Esophagus muscularis mucosa (tissue), 4 donors: ENCODE measurements around the gene UMODL1. TPM values are rescaled to one million over a fixed set of nuclear protein-coding genes. Genes with fewer than 3 reads are reported as not detected.

Experiments used
- DNase-seq: peaks from one replicate; pipeline ENCODE4 v3.0.0-alpha.2; 2017; ENCODE audit errors: extremely low spot score
- H3K27ac ChIP-seq, 4 donors: fragments of 200-600 bp; sonication (generic); replicated peaks in 1 of 4; 1 replicate in 3 of 4; 2 replicates in 1 of 4; pipeline ENCODE4 v1.5.1; 2016 to 2019; ENCODE audit warnings: mild to moderate bottlenecking in 1 of 4
- H3K27me3 ChIP-seq, 4 donors: fragments of 200-600 bp; sonication (generic); one replicate each; pipeline versions ENCODE4 v1.5.1 to v1.6.0; 2016 to 2019
- H3K36me3 ChIP-seq, 4 donors: fragments of 200-600 bp; sonication (generic); one replicate each; pipeline ENCODE4 v1.5.1; 2016 to 2019
- H3K4me1 ChIP-seq, 4 donors: fragments of 200-600 bp; sonication (generic); one replicate each; pipeline ENCODE4 v1.5.1; 2016 to 2019
- H3K4me3 ChIP-seq, 4 donors: fragments of 200-600 bp; sonication (generic); 1 replicate in 2 of 4; 2 replicates in 2 of 4; pipeline ENCODE4 v1.5.1; 2016 to 2019; ENCODE audit warnings: mild to moderate bottlenecking in 4 of 4, moderate library complexity in 1 of 4
- H3K9me3 ChIP-seq, 4 donors: fragments of 200-600 bp; sonication (generic); 1 replicate in 3 of 4; 2 replicates in 1 of 4; pipeline ENCODE4 v1.5.1; 2016 to 2019
- EP300 ChIP-seq: sonication (generic); formaldehyde crosslinking; IDR thresholded peaks from one replicate; pipeline ENCODE4 v1.6.1; 2017; ENCODE audit warnings: antibody characterized with exemption
- POLR2A ChIP-seq: fragments of 450-650 bp; IDR thresholded peaks from one replicate; pipeline ENCODE4 v1.6.1; 2017; ENCODE audit warnings: antibody characterized with exemption, moderate library complexity, mild to moderate bottlenecking, low read depth
- POLR2AphosphoS5 ChIP-seq, 2 donors: sonication (generic); formaldehyde crosslinking; IDR thresholded peaks; one replicate each; pipeline ENCODE4 v1.6.1; 2017; ENCODE audit warnings: antibody characterized with exemption in 2 of 2
- WGBS: methylation state at CpG from one replicate; pipeline ENCODE4 v1.1.5; 2018; 5-methylcytosine and 5-hydroxymethylcytosine counted together
- intact Hi-C: fragments of 100-400 bp; cut with DNase I; formaldehyde crosslinking; loops from one replicate; pipeline ENCODE4 v1.15.1; 2023
- total RNA-seq, 4 donors: library from RNA; depleted of rRNA; stranded (reverse); fragments of >200 nt; gene quantifications; one replicate each; pipeline versions ENCODE4 v1.1.0 to v1.2.1, GENCODE V29; 2016
- TF ChIP-seq, protein P1 (sequence below), 3 experiments: fragments of 200-600 bp in 2 of 3; fragments of 450-650 bp in 1 of 3; sonication (generic) in 2 of 3; IDR thresholded peaks; one replicate each; pipeline ENCODE4 v1.5.1; 2017 to 2019; ENCODE audit warnings: antibody characterized with exemption in 3 of 3, mild to moderate bottlenecking in 2 of 3, moderate library complexity in 1 of 3

UMODL1 gene
- total RNA-seq, 4 donors from 2014 or later, result 0.13 TPM; not detected in 3

DNA sequence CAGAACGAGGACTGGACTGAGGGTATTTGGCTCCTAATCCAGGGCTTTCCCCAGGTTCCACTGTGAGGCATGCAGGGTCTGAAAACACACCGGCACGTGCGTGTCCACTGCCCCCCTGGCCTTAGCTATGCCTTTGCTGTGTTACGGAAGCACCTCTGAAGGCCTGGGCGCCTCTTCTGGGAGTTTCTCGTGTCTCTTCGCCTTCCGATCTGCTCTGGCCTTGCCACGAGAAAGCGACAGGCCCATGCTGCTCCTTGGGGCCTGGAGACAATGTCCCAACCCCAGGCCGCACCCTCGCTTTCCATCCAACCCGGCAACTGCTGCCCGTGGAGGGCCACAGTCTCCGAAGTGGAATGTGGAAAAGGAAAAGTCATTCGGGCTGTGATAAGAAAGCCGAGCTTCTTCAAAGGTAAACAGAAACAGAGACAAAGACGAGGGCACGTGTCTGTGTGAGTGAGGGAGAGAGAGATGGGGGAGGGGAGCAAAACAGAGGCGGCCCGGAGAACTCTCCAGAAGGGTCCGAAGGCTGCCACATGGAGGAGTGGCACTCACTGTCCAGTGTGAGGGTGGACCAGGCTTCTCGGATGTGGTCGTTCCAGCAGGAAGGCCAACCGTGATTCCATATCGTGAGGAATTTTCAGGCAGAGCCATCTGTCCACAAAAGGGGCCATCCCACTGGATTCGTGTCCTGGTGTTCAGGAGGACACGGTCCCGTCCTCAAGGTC lies 3.4 kb upstream of the UMODL1 start:
- Histone ChIP-seq H3K27me3 (peaks cover 0 to 53% (median 0%) of the 10 kb centered on the region in 4 donors), H3K27ac (no peak overlapping the region), H3K9me3 (no peaks in the 10 kb centered on the region), H3K4me3 (no peak overlapping the region), H3K36me3 (no peaks in the 10 kb centered on the region), H3K4me1 (peaks cover 0 to 10% (median 5%) of the 10 kb centered on the region in 4 donors)
- no peak for DNase-seq
- 69% methylated on average over 27 of the region's 30 CpGs for WGBS
- intact Hi-C loops, result no loop called here
- TF ChIP-seq, protein P1, sequence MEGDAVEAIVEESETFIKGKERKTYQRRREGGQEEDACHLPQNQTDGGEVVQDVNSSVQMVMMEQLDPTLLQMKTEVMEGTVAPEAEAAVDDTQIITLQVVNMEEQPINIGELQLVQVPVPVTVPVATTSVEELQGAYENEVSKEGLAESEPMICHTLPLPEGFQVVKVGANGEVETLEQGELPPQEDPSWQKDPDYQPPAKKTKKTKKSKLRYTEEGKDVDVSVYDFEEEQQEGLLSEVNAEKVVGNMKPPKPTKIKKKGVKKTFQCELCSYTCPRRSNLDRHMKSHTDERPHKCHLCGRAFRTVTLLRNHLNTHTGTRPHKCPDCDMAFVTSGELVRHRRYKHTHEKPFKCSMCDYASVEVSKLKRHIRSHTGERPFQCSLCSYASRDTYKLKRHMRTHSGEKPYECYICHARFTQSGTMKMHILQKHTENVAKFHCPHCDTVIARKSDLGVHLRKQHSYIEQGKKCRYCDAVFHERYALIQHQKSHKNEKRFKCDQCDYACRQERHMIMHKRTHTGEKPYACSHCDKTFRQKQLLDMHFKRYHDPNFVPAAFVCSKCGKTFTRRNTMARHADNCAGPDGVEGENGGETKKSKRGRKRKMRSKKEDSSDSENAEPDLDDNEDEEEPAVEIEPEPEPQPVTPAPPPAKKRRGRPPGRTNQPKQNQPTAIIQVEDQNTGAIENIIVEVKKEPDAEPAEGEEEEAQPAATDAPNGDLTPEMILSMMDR (IDR thresholded peaks at IDR 0.05), result no peak
- no peak for TF ChIP-seq EP300
- TF ChIP-seq POLR2A, result no peak
- no peak for TF ChIP-seq POLR2AphosphoS5 (IDR thresholded peaks at IDR 0.05)

DNA sequence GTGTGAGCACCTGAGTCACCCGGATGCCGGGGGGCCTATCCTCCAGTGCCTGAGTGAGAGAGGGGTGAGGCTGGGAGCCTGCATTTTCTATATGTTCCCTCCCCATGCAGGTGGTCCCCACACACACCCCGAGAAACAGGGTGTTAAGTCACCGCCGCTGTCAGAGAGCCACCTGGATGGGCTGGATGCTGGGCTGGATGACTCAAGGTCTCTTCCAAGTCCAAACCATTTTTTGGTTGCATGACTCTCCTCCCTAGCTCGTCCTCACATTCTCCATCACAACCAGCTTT lies 2.9 kb upstream of the UMODL1 start:
- H3K4me3 ChIP-seq, result no peak overlapping the region
- intact Hi-C loops, result no loop called here
- WGBS, result 88% methylated on average over 2 of the region's 6 CpGs

DNA sequence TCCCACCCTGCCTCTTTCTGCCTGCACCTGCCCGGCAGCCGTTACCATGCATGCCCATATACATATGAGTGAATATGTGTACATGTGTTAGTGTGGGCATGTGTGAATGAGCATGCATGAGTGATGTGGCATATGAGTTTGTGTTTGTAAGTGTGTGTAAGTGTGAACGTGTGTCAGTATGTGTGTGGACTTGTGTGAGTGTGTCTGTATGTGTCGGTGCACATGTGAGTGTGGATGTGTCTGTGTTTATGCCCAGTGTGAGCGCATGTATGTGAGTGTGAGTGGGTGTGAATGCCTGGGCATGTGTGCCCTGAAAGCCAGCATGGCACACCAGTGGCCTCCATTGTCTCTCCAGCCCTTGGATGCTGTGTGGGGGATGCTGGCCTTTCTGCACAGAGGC lies 2.5 kb upstream of the UMODL1 start:
- intact Hi-C loops, result no loop called here
- Histone ChIP-seq H3K4me3 (no peak overlapping the region), H3K4me1 (peaks cover 0 to 1% (median 0%) of the 10 kb centered on the region in 4 donors), H3K9me3 (no peaks in the 10 kb centered on the region), H3K36me3 (no peaks in the 10 kb centered on the region), H3K27me3 (peaks cover 0 to 53% (median 0%) of the 10 kb centered on the region in 4 donors), H3K27ac (no peak overlapping the region)
- 95% methylated on average over 5 of the region's 5 CpGs for WGBS
- no peak for TF ChIP-seq POLR2AphosphoS5 (IDR thresholded peaks at IDR 0.05)
- no peak for TF ChIP-seq EP300
- no peak for TF ChIP-seq POLR2A
- TF ChIP-seq, protein P1 (IDR thresholded peaks at IDR 0.05), result no peak
- no peak for DNase-seq

More for the DNA sequence above, 2.9 kb upstream of the UMODL1 start:
- H3K27me3 ChIP-seq, result peaks cover 0 to 53% (median 0%) of the 10 kb centered on the region in 4 donors
- peaks cover 0 to 5% (median 0%) of the 10 kb centered on the region in 4 donors for H3K4me1 ChIP-seq
- H3K27ac ChIP-seq, result no peak overlapping the region
- H3K9me3 ChIP-seq, result no peaks in the 10 kb centered on the region
- TF ChIP-seq EP300 (no peak), POLR2AphosphoS5 (IDR thresholded peaks at IDR 0.05) (no peak), POLR2A (no peak)
- TF ChIP-seq, protein P1 (IDR thresholded peaks at IDR 0.05), result no peak
- DNase-seq, result no peak
- no peaks in the 10 kb centered on the region for H3K36me3 ChIP-seq

DNA sequence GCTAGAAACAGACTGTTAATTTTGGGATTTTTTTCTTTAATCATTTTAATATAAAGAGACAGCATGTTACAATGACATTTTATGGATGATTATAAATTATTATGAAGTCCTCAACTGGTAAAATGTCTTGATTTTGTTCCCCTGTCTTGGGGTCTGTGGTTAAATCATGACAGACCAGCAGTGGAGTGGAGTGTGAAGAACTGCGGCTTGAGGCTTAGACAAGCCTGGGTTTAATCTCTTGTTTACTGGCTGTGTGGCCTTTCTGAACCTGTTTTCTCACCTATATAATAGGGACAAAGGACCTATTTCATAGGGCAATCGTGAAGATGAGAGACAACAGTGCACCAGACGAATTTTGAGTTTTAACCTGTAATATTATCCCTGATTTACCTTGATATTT lies 1.8 kb upstream of the UMODL1 start:
- H3K4me3 ChIP-seq, result no peak overlapping the region
- H3K27ac ChIP-seq, result no peak overlapping the region
- 68% methylated on average over 3 of the region's 3 CpGs for WGBS
- TF ChIP-seq EP300, result no peak
- no peak for TF ChIP-seq POLR2A
- DNase-seq, result no peak
- no peaks in the 10 kb centered on the region for H3K4me1 ChIP-seq
- peaks cover 0 to 53% (median 0%) of the 10 kb centered on the region in 4 donors for H3K27me3 ChIP-seq
- no peaks in the 10 kb centered on the region for H3K9me3 ChIP-seq
- H3K36me3 ChIP-seq, result no peaks in the 10 kb centered on the region
- intact Hi-C loops, result no loop called here

DNA sequence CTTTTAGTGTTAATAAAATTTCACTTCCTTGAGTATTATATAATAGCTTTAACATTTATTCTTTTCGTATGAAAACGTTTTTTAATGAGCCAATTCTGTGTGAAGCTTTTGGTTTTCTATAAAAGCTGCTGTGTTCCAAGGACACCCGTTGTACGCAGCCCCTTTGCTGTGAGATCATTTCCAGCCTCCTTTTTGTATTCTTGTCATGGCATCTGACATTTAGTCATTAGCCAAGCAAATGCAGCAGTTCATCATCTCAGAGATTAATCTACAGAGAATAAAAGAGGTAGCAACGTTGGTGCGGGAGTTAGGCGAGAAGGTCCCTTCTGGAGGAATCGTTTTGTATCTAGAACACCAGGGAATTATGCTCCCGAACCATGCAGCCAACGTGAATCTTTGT lies 1.3 kb upstream of the UMODL1 start:
- H3K4me1 ChIP-seq, result no peaks in the 10 kb centered on the region
- no peaks in the 10 kb centered on the region for H3K36me3 ChIP-seq
- intact Hi-C loops, result no loop called here
- H3K9me3 ChIP-seq, result no peaks in the 10 kb centered on the region
- H3K27me3 ChIP-seq, result peaks cover 0 to 52% (median 0%) of the 10 kb centered on the region in 4 donors
- H3K4me3 ChIP-seq, result no peak overlapping the region
- 68% methylated on average over 10 of the region's 10 CpGs for whole genome bisulfite sequencing
- TF ChIP-seq POLR2A (no peak), POLR2AphosphoS5 (IDR thresholded peaks at IDR 0.05) (no peak), EP300 (no peak)
- TF ChIP-seq, protein P1 (IDR thresholded peaks at IDR 0.05), result no peak
- DNase-seq, result no peak
- H3K27ac ChIP-seq, result no peak overlapping the region
